GM12878 (cell line): ENCODE measurements around the gene F3. TPM values are rescaled to one million over a fixed set of nuclear protein-coding genes. Genes with fewer than 3 reads are reported as not detected.

Experiments
- ATAC-seq: fragments of 200-7000 bp; cut with Tn5 transposase; 3 replicates; pipeline ENCODE4 v1.9.1; 2020; ENCODE audit warnings: mild to moderate bottlenecking, moderate library complexity
- BruUV-seq: library from RNA; stranded (reverse); fragments of 400-500 nt; replicated peaks from 2 replicates; lab custom pipeline; 2021; lab: Mats Ljungman, UMichigan
- CTCF ChIA-PET: fragments of 300-600 bp; sonication (Branson Sonifier 250); formaldehyde crosslinking; extraction: SDS; loops from one replicate; lab custom pipeline; 2021; ENCODE audit warnings: inconsistent platforms; lab: Yijun Ruan, JAX
- POLR2A ChIA-PET: fragments of 350-600 bp; formaldehyde crosslinking; extraction: SDS; loops from one replicate; lab custom pipeline; 2021; ENCODE audit warnings: inconsistent platforms; lab: Charles Lee
- RAD21 ChIA-PET: fragments of 300-600 bp; sonication (Branson Sonifier 250); formaldehyde crosslinking; loops from one replicate; lab custom pipeline; 2023; ENCODE audit warnings: antibody characterized with exemption; ENCODE audit not compliant: unreplicated experiment; lab: Charles Lee
- SMC1A ChIA-PET: fragments of 300-600 bp; sonication (Branson Sonifier 250); formaldehyde crosslinking; loops from one replicate; lab custom pipeline; 2023; ENCODE audit not compliant: unreplicated experiment, uncharacterized antibody; lab: Charles Lee
- DNase-seq: peaks from one replicate; pipeline ENCODE4 v3.0.0-alpha.2; 2011; ENCODE audit warnings: low read depth, low spot score
- FAIRE-seq: peaks from 3 replicates; lab custom pipeline; 2011; peaks lifted over from hg19 to GRCh38; lab: Jason Lieb, UNC
- H2AFZ ChIP-seq: 2 replicates; pipeline ENCODE4 v1.6.0; 2011; ENCODE audit warnings: low read depth, low read length, control low read depth; ENCODE audit not compliant: control insufficient read depth
- H3K27ac ChIP-seq: 2 replicates; pipeline ENCODE4 v1.5.1; 2011; ENCODE audit warnings: control low read depth; ENCODE audit not compliant: control insufficient read depth, insufficient read depth
- H3K27me3 ChIP-seq, 2 experiments: replicated peaks in 1 of 2; 2 replicates each; pipeline versions ENCODE4 v1.6.0 to v1.6.1; 2011; ENCODE audit warnings: low read length in 1 of 2; ENCODE audit not compliant: control insufficient read depth in 2 of 2, insufficient read depth in 2 of 2
- H3K36me3 ChIP-seq, 2 experiments: 2 replicates each; pipeline ENCODE4 v1.5.1; 2011; ENCODE audit warnings: low read length in 1 of 2; ENCODE audit not compliant: control insufficient read depth in 2 of 2, insufficient read depth in 2 of 2
- H3K4me1 ChIP-seq: 2 replicates; pipeline ENCODE4 v1.6.1; 2011; ENCODE audit warnings: mild to moderate bottlenecking, low read length, moderate library complexity, mixed read lengths; ENCODE audit not compliant: control insufficient read depth, insufficient read depth
- H3K4me2 ChIP-seq: 2 replicates; pipeline ENCODE4 v1.6.0; 2011; ENCODE audit warnings: control low read depth; ENCODE audit not compliant: control insufficient read depth, insufficient read depth
- H3K4me3 ChIP-seq: fragments of 200-600 bp; sonication (generic); 2 replicates; pipeline ENCODE4 v1.5.1; 2016
- H3K79me2 ChIP-seq: 2 replicates; pipeline ENCODE4 v1.6.0; 2011; ENCODE audit warnings: low read length; ENCODE audit not compliant: control insufficient read depth, insufficient read depth
- H3K9ac ChIP-seq: 2 replicates; pipeline ENCODE4 v1.8.0; 2011; ENCODE audit warnings: low read length, control low read depth, mixed read lengths; ENCODE audit not compliant: control insufficient read depth, insufficient read depth
- H3K9me3 ChIP-seq: replicated peaks from 3 replicates; pipeline ENCODE4 v1.5.1; 2011; ENCODE audit warnings: mild to moderate bottlenecking, low read length; ENCODE audit not compliant: control insufficient read depth, insufficient read depth
- H4K20me1 ChIP-seq: 2 replicates; pipeline ENCODE4 v1.6.0; 2011; ENCODE audit not compliant: control insufficient read depth, insufficient read depth
- CBX5 ChIP-seq: sonication (generic); IDR thresholded peaks from 2 replicates; pipeline ENCODE4 v1.6.1; 2016; ENCODE audit warnings: low read depth, moderate library complexity, mild to moderate bottlenecking, inconsistent platforms
- CHD1 ChIP-seq: IDR thresholded peaks from 2 replicates; pipeline ENCODE4 v1.6.1; 2012; ENCODE audit warnings: low read depth, low read length, improper control_type of control experiment
- CHD2 ChIP-seq: IDR thresholded peaks from 2 replicates; pipeline ENCODE4 v1.6.1; 2011; ENCODE audit warnings: low read depth, low read length, improper control_type of control experiment, borderline replicate concordance
- CTCF ChIP-seq, 3 experiments: IDR thresholded peaks in 2 of 3; conservative IDR thresholded peaks in 1 of 3; 2 replicates each; pipeline ENCODE4 v1.5.1; 2011; ENCODE audit warnings: low read depth in 3 of 3, low read length in 3 of 3, mild to moderate bottlenecking in 3 of 3, control low read depth in 2 of 3, moderate library complexity in 2 of 3, inconsistent platforms in 1 of 3, mixed read lengths in 1 of 3; ENCODE audit not compliant: control insufficient read depth in 2 of 3, insufficient read depth in 1 of 3; ENCODE audit errors: extremely low read depth in 1 of 3
- EED ChIP-seq: sonication (generic); IDR thresholded peaks from 2 replicates; pipeline ENCODE4 v1.6.1; 2016; ENCODE audit warnings: antibody characterized with exemption, low read depth
- FOXK2 ChIP-seq: fragments of 450-650 bp; IDR thresholded peaks from 2 replicates; pipeline ENCODE4 v1.6.1; 2017; ENCODE audit warnings: mild to moderate bottlenecking, moderate library complexity
- GABPA ChIP-seq: IDR thresholded peaks from 2 replicates; pipeline ENCODE4 v1.6.1; 2014; ENCODE audit warnings: antibody characterized with exemption, low read depth, mild to moderate bottlenecking, inconsistent platforms
- IKZF1 ChIP-seq: fragments of 450-650 bp; conservative IDR thresholded peaks from 2 replicates; pipeline ENCODE4 v1.6.1; 2017; ENCODE audit warnings: antibody characterized with exemption, mild to moderate bottlenecking
- MXI1 ChIP-seq: fragments of 150-350 bp; IDR thresholded peaks from 2 replicates; pipeline ENCODE4 v1.6.1; 2011; ENCODE audit warnings: low read depth, mild to moderate bottlenecking, inconsistent platforms, low read length, improper control_type of control experiment
- RAD21 ChIP-seq: IDR thresholded peaks from 2 replicates; pipeline ENCODE4 v1.6.1; 2011; ENCODE audit warnings: mild to moderate bottlenecking, low read depth, low read length, moderate library complexity; ENCODE audit not compliant: insufficient read depth
- RELB ChIP-seq: fragments of 450-650 bp; IDR thresholded peaks from 2 replicates; pipeline ENCODE4 v1.6.1; 2017; ENCODE audit warnings: low read depth, mild to moderate bottlenecking, moderate library complexity
- SMC3 ChIP-seq: IDR thresholded peaks from 2 replicates; pipeline ENCODE4 v1.6.1; 2011; ENCODE audit warnings: low read length, improper control_type of control experiment, borderline replicate concordance
- TCF7 ChIP-seq: IDR thresholded peaks from 2 replicates; pipeline ENCODE4 v1.6.1; 2014; ENCODE audit warnings: antibody characterized with exemption, borderline replicate concordance
- ZNF207 ChIP-seq: fragments of 450-650 bp; IDR thresholded peaks from 2 replicates; pipeline ENCODE4 v1.6.1; 2014; ENCODE audit warnings: antibody characterized with exemption, mild to moderate bottlenecking, borderline replicate concordance
- ZZZ3 ChIP-seq: IDR thresholded peaks from 2 replicates; pipeline ENCODE4 v1.6.1; 2011; ENCODE audit warnings: low read depth; ENCODE audit not compliant: control insufficient read depth, insufficient read length
- WGBS: methylation state at CpG from one replicate; pipeline ENCODE4 v1.1.6; 2016; ENCODE audit warnings: low lambda C conversion rate; ENCODE audit not compliant: insufficient replicate concordance, insufficient coverage; ENCODE audit errors: missing lambda C conversion rate; 5-methylcytosine and 5-hydroxymethylcytosine counted together
- in situ Hi-C: fragments of 300-500 bp; cut with MboI; formaldehyde crosslinking; loops from 9 replicates; pipeline ENCODE4 v1.14.3; 2018; ENCODE audit warnings: mixed read lengths
- intact Hi-C: fragments of 100-400 bp; cut with micrococcal nuclease; formaldehyde crosslinking; loops from one replicate; pipeline ENCODE4 v1.14.2; 2022; ENCODE audit not compliant: unreplicated experiment
- polyA plus RNA-seq, 11 experiments: library from polyadenylated mRNA; depleted of rRNA in 4 of 11; unstranded in 6 of 11; stranded (reverse) in 5 of 11; fragments of >200 nt; fragmentation: Nextera tagmentation in 4 of 11; fragmentation: Illumina TruSeq in 1 of 11; extraction: Ambion mirVana in 4 of 11; extraction: Trizol in 1 of 11; gene quantifications; 1 replicate in 1 of 11; 2 replicates in 10 of 11; pipeline versions ENCODE4 v1.2.1 to v1.2.3, GENCODE V29; 2011 to 2016; ENCODE audit warnings: inconsistent platforms in 2 of 11, missing spikeins in 2 of 11, low read depth in 1 of 11
- total RNA-seq, 4 experiments: library from RNA; depleted of rRNA in 3 of 4; stranded (reverse); fragments of >200 nt in 3 of 4; fragmentation: Illumina TruSeq in 1 of 4; extraction: Trizol in 1 of 4; gene quantifications; 2 replicates each; pipeline versions ENCODE4 v1.2.1 to v1.2.3, GENCODE V29; 2013 to 2021
- TF ChIP-seq, protein P1 (sequence below): fragments of 450-650 bp; IDR thresholded peaks from 2 replicates; pipeline ENCODE4 v1.6.1; 2018; ENCODE audit warnings: borderline replicate concordance, mild to moderate bottlenecking; ENCODE audit not compliant: partially characterized antibody

The F3 gene
- total and polyA plus RNA-seq, 10 of the 15 experiments (the other 5 are each of a cell fraction or from before 2014, with no cell fraction given), result 0.18 to 0.33 TPM; not detected in 8

- no peak for TF ChIP-seq EED
- no peak for TF ChIP-seq CBX5
- TF ChIP-seq TCF7, result no peak
- TF ChIP-seq FOXK2, result no peak
Measured at GRCh38 chr1:94580367-94581115, 39.0 kb upstream of the F3 start (continued).

- in situ Hi-C loops (no loop called here), intact Hi-C loops (no loop called here)
- CTCF ChIA-PET, result no interaction called here
- Histone ChIP-seq H3K9me3 (no peaks in the 10 kb centered on the region; the same call in 2 of the 3 replicates), H3K4me2 (no peak overlapping the region), H3K36me3 (no peaks in the 10 kb centered on the region), H3K27me3 (no peaks in the 10 kb centered on the region), H3K27ac (no peak overlapping the region), H3K79me2 (no peaks in the 10 kb centered on the region), H4K20me1 (no peaks in the 10 kb centered on the region), H3K9ac (no peak overlapping the region), H3K4me3 (no peak overlapping the region), H2AFZ (no peak overlapping the region), H3K4me1 (no peaks in the 10 kb centered on the region)
- SMC1A ChIA-PET, result no interaction called here
- no peak for FAIRE-seq
- 0% methylated on average over 2 of the region's 2 CpGs for WGBS
- POLR2A ChIA-PET, result no interaction called here
- RAD21 ChIA-PET, result no interaction called here
- BruUV-seq, result no TSS peak
- DNase-seq, result no peak
- ATAC-seq, result no peak
- TF ChIP-seq RELB (no peak), GABPA (no peak), ZNF207 (no peak), IKZF1 (no peak), CTCF (IDR thresholded peaks at IDR 0.05 in 2 of 3, conservative IDR thresholded peaks at IDR 0.05 in 1 of 3; ENCODE audit: control insufficient read depth in 2 of 3, extremely low read depth in 1 of 3, insufficient read depth in 1 of 3, low read depth in 3 of 3, low read length in 3 of 3) (no peak), CHD2 (no peak), FOXK2 (no peak), SMC3 (no peak), RAD21 (no peak), ZZZ3 (no peak), CHD1 (no peak), MXI1 (no peak)
- TF ChIP-seq, protein P1, sequence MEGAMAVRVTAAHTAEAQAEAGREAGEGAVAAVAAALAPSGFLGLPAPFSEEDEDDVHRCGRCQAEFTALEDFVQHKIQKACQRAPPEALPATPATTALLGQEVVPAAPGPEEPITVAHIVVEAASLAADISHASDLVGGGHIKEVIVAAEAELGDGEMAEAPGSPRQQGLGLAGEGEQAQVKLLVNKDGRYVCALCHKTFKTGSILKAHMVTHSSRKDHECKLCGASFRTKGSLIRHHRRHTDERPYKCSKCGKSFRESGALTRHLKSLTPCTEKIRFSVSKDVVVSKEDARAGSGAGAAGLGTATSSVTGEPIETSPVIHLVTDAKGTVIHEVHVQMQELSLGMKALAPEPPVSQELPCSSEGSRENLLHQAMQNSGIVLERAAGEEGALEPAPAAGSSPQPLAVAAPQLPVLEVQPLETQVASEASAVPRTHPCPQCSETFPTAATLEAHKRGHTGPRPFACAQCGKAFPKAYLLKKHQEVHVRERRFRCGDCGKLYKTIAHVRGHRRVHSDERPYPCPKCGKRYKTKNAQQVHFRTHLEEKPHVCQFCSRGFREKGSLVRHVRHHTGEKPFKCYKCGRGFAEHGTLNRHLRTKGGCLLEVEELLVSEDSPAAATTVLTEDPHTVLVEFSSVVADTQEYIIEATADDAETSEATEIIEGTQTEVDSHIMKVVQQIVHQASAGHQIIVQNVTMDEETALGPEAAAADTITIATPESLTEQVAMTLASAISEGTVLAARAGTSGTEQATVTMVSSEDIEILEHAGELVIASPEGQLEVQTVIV, result no peak
Measured at GRCh38 chr1:94579876-94580294, 38.3 kb upstream of the F3 start.
